ENCODE results near the gene ARPC2.

ARPC2 gene

DNA sequence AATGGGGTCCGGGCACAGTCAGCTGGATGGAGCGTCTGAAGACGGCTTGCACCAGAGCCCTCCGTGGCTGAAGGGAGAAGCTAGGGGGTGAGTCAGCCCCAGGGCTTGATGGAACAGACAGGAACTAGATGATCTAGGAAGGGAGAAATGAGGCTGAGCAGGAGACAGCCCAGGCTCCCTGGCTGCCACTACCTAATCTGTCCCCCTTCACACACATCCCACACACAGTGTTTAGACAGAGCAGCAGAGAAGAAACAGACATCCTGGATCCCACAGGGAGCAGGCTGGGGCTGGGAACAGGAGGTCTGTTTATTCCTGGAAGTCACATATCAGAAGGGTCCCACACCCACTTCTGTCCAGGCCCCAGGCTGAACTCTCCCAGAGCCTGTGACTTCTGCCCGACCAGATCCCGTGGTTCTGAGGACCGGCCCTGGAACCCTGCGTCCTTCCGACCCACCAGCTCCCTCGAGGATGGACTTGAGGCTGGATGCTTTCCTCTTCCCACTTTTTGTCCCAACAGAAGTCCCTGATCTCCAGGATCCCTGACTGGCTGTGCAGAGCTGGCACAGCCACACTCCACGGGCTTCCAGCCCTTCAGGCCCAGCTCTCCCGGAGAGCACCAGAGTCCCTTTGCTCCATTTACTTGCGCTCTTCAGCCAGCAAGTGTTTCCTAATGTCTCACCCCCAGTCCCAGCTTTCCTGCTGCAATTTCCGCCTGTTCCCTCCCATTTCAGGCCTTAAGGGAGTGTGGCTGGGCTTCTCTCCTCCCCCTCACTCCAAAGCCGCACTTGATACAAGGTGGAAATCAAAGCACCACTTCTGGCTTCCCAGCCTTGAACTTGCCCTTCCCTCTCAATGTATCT, 42.3 kb downstream of the ARPC2 start:
- Histone ChIP-seq H3K18ac (ENCODE audit: low read length) (no peak overlapping the region), H3K9ac (ENCODE audit: low read depth, low read length, poor library complexity) (no peak overlapping the region), H3K23ac (ENCODE audit: low read depth, low read length, poor library complexity) (no peak overlapping the region), H3K27me3 (ENCODE audit: control insufficient read depth in 3 of 3, insufficient read depth in 3 of 3, low read depth in 1 of 3, low read length in 3 of 3) (peaks cover 0 to 2% (median 0%) of the 10 kb centered on the region in 3 experiments), H2BK12ac (ENCODE audit: low read length) (no peak overlapping the region), H3K36me3 (replicated peaks in 1 of 2; ENCODE audit: control insufficient read depth in 2 of 2, insufficient read depth in 2 of 2, low read length in 2 of 2) (peaks cover 10 to 40% of the 10 kb centered on the region in 2 donors), H2BK5ac (ENCODE audit: low read length) (no peak overlapping the region), H3K27ac (replicated peaks; ENCODE audit: low read length) (no peak overlapping the region), H3K79me1 (ENCODE audit: low read depth, low read length) (no peaks in the 10 kb centered on the region), H3K4me3 (ENCODE audit: low read length in 2 of 2) (no peak overlapping the region), H4K91ac (ENCODE audit: low read depth, low read length, poor library complexity) (no peak overlapping the region), H2BK15ac (ENCODE audit: low read length) (no peak overlapping the region), H3K4ac (ENCODE audit: low read length) (no peak overlapping the region), H3K14ac (ENCODE audit: low read length) (no peak overlapping the region), H2AFZ (ENCODE audit: low read length) (no peak overlapping the region), H3K4me1 (ENCODE audit: control insufficient read depth in 2 of 2, insufficient read depth in 1 of 2, low read depth in 1 of 2, low read length in 2 of 2) (peaks cover 15 to 24% of the 10 kb centered on the region in 2 donors), H2AK5ac (ENCODE audit: low read depth, low read length) (no peak overlapping the region), H2BK120ac (ENCODE audit: low read depth, low read length) (no peak overlapping the region), H3K4me2 (ENCODE audit: insufficient read depth, low read length, poor library complexity, severe bottlenecking) (no peak overlapping the region), H4K8ac (ENCODE audit: low read depth, low read length) (no peak overlapping the region), H3K9me3 (replicated peaks in 1 of 2; ENCODE audit: control insufficient read depth in 2 of 2, insufficient read depth in 1 of 2, low read depth in 1 of 2, low read length in 2 of 2) (peaks cover 0 to 2% of the 10 kb centered on the region in 2 donors)
- no peak for DNase-seq (ENCODE audit: low spot score)
- WGBS, 2 donors (ENCODE audit: extremely low coverage in 2 of 2, insufficient read length in 2 of 2, insufficient replicate concordance in 1 of 2), result no CpG with 5 or more reads among the region's 15 CpGs

DNA sequence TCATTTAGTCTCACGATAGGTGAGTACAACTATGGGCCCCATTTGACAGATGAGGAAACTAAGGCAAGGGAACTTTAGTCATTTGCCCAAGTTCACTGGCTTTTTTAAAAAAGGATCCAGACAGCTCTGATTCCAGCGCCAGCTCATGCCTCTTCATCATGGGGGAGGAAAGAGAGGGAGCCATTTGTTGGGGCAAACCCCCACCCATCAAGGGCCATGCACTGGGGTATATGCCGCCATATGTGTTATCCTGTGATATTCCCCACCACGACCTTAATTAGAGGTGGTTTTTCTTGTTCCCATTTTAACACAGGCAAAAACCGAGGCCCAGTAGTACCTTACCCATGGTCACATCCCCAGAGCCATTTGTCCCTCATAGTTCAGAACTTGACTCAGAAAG, 43.2 kb downstream of the ARPC2 start:
- H3K14ac ChIP-seq (ENCODE audit: low read length), result no peak overlapping the region
- H3K79me1 ChIP-seq (ENCODE audit: low read depth, low read length), result no peaks in the 10 kb centered on the region
- peaks cover 0 to 2% of the 10 kb centered on the region in 2 donors for H3K9me3 ChIP-seq (replicated peaks in 1 of 2; ENCODE audit: control insufficient read depth in 2 of 2, insufficient read depth in 1 of 2, low read depth in 1 of 2, low read length in 2 of 2)
- peaks cover 12 to 40% of the 10 kb centered on the region in 2 donors for H3K36me3 ChIP-seq (replicated peaks in 1 of 2; ENCODE audit: control insufficient read depth in 2 of 2, insufficient read depth in 2 of 2, low read length in 2 of 2)
- H3K4me2 ChIP-seq (ENCODE audit: insufficient read depth, low read length, poor library complexity, severe bottlenecking), result no peak overlapping the region
- peaks cover 0 to 2% (median 0%) of the 10 kb centered on the region in 3 experiments for H3K27me3 ChIP-seq (ENCODE audit: control insufficient read depth in 3 of 3, insufficient read depth in 3 of 3, low read depth in 1 of 3, low read length in 3 of 3)
- H3K23ac ChIP-seq (ENCODE audit: low read depth, low read length, poor library complexity), result no peak overlapping the region
- no peak overlapping the region for H3K4me3 ChIP-seq (ENCODE audit: low read length in 2 of 2)
- no peak overlapping the region for H4K8ac ChIP-seq (ENCODE audit: low read depth, low read length)
- H3K4me1 ChIP-seq (ENCODE audit: control insufficient read depth in 2 of 2, insufficient read depth in 1 of 2, low read depth in 1 of 2, low read length in 2 of 2), result peaks cover 15 to 24% of the 10 kb centered on the region in 2 donors
- no peak overlapping the region for H2AK5ac ChIP-seq (ENCODE audit: low read depth, low read length)
- no peak overlapping the region for H3K9ac ChIP-seq (ENCODE audit: low read depth, low read length, poor library complexity)
- H2BK5ac ChIP-seq (ENCODE audit: low read length), result no peak overlapping the region
- H4K91ac ChIP-seq (ENCODE audit: low read depth, low read length, poor library complexity), result no peak overlapping the region
- H2BK120ac ChIP-seq (ENCODE audit: low read depth, low read length), result no peak overlapping the region
- no peak overlapping the region for H2BK12ac ChIP-seq (ENCODE audit: low read length)
- no peak overlapping the region for H3K4ac ChIP-seq (ENCODE audit: low read length)
- H3K18ac ChIP-seq (ENCODE audit: low read length), result no peak overlapping the region
- no peak overlapping the region for H2BK15ac ChIP-seq (ENCODE audit: low read length)
- no peak for DNase-seq (ENCODE audit: low spot score)
- no CpG with 5 or more reads among the region's 5 CpGs for WGBS, 2 donors (ENCODE audit: extremely low coverage in 2 of 2, insufficient read length in 2 of 2, insufficient replicate concordance in 1 of 2)
- peak overlapping the region; percentile 56 for H2AFZ ChIP-seq (ENCODE audit: low read length)
- H3K27ac ChIP-seq (replicated peaks; ENCODE audit: low read length), result no peak overlapping the region

DNA sequence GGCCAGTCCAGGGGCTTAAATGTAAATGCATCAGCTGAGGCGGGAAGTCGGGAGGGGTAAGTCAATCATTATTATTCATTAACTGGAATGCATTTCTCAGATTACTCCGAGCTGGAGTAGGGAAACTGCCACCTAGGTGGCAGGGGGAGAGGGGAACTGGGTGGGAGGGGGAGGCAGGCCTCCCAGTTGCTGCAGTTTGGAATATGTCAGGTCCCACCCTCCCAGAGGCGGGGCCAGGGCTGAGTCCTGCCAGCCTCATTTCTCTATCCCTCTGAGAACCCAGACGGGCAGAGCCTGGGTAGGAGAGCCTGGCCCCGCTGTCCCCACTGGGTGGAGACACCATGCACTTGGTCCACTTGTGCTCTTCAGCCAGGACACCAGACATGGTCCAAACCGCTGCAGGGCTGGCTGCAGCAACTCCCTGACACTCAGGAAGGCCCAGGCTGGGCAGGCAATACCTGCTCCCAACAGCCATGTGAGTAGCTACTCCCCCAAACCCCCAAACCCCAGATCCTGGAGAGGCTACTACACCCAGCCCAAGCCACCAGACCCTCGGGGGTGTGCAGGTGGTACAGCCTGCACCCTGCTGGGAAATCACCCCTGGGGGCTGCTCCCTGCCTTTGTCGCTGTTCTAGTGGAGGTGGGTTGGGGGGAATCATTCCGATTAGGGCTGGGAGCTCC, 43.9 kb downstream of the ARPC2 start, which contains the start of gene GPBAR1:
Gene GPBAR1 (plus strand): TSS at position 274 of the 681 bp plus-strand sequence. CDS start 1,710 bp downstream, outside the sequence.
- Histone ChIP-seq H4K8ac (ENCODE audit: low read depth, low read length) (no peak within 1 kb of the TSS), H4K91ac (ENCODE audit: low read depth, low read length, poor library complexity) (no peak within 1 kb of the TSS), H3K4me1 (ENCODE audit: control insufficient read depth in 2 of 2, insufficient read depth in 1 of 2, low read depth in 1 of 2, low read length in 2 of 2) (peaks cover 15 to 24% of the 10 kb centered on the region in 2 donors), H3K9ac (ENCODE audit: low read depth, low read length, poor library complexity) (peak within 1 kb of the TSS; percentile 51), H3K14ac (ENCODE audit: low read length) (no peak within 1 kb of the TSS), H2BK5ac (ENCODE audit: low read length) (no peak within 1 kb of the TSS), H3K4me2 (ENCODE audit: insufficient read depth, low read length, poor library complexity, severe bottlenecking) (no peak within 1 kb of the TSS), H2AFZ (ENCODE audit: low read length) (peak within 1 kb of the TSS; percentile 56), H3K18ac (ENCODE audit: low read length) (peak within 1 kb of the TSS; percentile 62), H3K27me3 (ENCODE audit: control insufficient read depth in 3 of 3, insufficient read depth in 3 of 3, low read depth in 1 of 3, low read length in 3 of 3) (peaks cover 0 to 2% (median 0%) of the 10 kb centered on the region in 3 experiments), H2BK15ac (ENCODE audit: low read length) (no peak within 1 kb of the TSS), H3K4ac (ENCODE audit: low read length) (no peak within 1 kb of the TSS), H3K27ac (replicated peaks; ENCODE audit: low read length) (no peak within 1 kb of the TSS), H3K79me1 (ENCODE audit: low read depth, low read length) (no peaks in the 10 kb centered on the region), H3K9me3 (replicated peaks in 1 of 2; ENCODE audit: control insufficient read depth in 2 of 2, insufficient read depth in 1 of 2, low read depth in 1 of 2, low read length in 2 of 2) (peaks cover 0 to 2% of the 10 kb centered on the region in 2 donors), H3K23ac (ENCODE audit: low read depth, low read length, poor library complexity) (peak within 1 kb of the TSS; percentile 69), H3K4me3 (ENCODE audit: low read length in 2 of 2) (no peak within 1 kb of the TSS), H3K36me3 (replicated peaks in 1 of 2; ENCODE audit: control insufficient read depth in 2 of 2, insufficient read depth in 2 of 2, low read length in 2 of 2) (peaks cover 15 to 40% of the 10 kb centered on the region in 2 donors), H2BK12ac (ENCODE audit: low read length) (no peak within 1 kb of the TSS), H2BK120ac (ENCODE audit: low read depth, low read length) (peak within 1 kb of the TSS; percentile 7), H2AK5ac (ENCODE audit: low read depth, low read length) (no peak within 1 kb of the TSS)
- no peak for DNase-seq (ENCODE audit: low spot score)
- WGBS, 2 donors (ENCODE audit: extremely low coverage in 2 of 2, insufficient read length in 2 of 2, insufficient replicate concordance in 1 of 2), result no CpG with 5 or more reads among the region's 10 CpGs

Measured in neuronal stem cell (in vitro differentiated cells).